Neuron (in vitro differentiated cells): Measurements from ENCODE around the gene ALDOA.

Experiments
- H2AFZ ChIP-seq: one replicate; pipeline ENCODE4 v1.6.1; 2013; ENCODE audit warnings: low read depth, mild to moderate bottlenecking, inconsistent platforms, low read length, moderate library complexity
- H3K27me3 ChIP-seq: one replicate; pipeline ENCODE4 v1.6.1; 2013; ENCODE audit warnings: low read length; ENCODE audit not compliant: insufficient read depth
- H3K36me3 ChIP-seq: one replicate; pipeline ENCODE4 v1.6.1; 2013; ENCODE audit warnings: low read length; ENCODE audit not compliant: insufficient read depth
- H3K4me1 ChIP-seq: one replicate; pipeline ENCODE4 v1.6.1; 2013; ENCODE audit warnings: low read length; ENCODE audit not compliant: insufficient read depth
- H3K4me3 ChIP-seq: 2 replicates; pipeline ENCODE4 v1.5.1; 2013; ENCODE audit warnings: mild to moderate bottlenecking, low read length, moderate library complexity
- H3K9me3 ChIP-seq: one replicate; pipeline ENCODE4 v1.6.1; 2013; ENCODE audit warnings: low read length

Gene ALDOA

DNA sequence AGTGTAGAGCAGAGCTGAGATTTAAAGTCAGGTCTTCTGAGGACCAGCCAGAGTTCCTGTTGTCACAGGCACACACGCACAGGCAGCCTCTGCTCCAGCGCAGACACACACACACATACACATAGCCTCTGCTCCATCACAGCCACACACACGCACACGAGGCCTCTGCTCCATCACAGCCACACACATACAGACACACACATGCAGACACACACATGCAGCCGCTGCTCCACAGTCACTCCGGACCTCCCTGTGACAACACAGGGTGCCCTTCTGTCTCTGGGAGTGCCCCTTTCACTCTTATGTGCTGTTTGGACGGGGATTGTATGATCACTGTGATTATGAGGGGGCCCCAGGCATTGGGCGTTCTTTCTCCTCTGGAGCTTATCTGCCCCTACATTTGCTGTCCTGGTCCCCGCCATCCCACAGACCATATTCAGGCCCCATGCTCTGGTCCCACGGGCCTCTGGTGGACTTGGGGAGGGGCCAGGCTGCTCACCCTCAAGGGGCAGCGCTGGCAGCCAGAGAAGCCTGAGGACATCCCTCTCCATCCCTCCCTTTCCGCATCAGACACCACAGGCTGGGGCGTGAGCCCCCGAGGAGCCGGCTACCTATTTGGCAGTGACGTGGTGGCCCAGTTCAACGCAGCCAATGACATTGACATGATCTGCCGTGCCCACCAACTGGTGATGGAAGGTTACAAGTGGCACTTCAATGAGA, 18.7 kb downstream of the ALDOA start:
- Histone ChIP-seq H3K9me3 (no peaks in the 10 kb centered on the region), H2AFZ (no peak overlapping the region), H3K36me3 (peaks cover 60% of the 10 kb centered on the region), H3K27me3 (no peaks in the 10 kb centered on the region), H3K4me1 (no peaks in the 10 kb centered on the region), H3K4me3 (no peak overlapping the region)

- no peak overlapping the region for H2AFZ ChIP-seq
- H3K9me3 ChIP-seq = no peaks in the 10 kb centered on the region
- H3K36me3 ChIP-seq = peaks cover 55% of the 10 kb centered on the region
- H3K4me1 ChIP-seq = no peaks in the 10 kb centered on the region
- H3K27me3 ChIP-seq = no peaks in the 10 kb centered on the region
- H3K4me3 ChIP-seq = no peak overlapping the region
Measured at GRCh38 chr16:30084816-30085159, 19.2 kb downstream of the ALDOA start.

DNA sequence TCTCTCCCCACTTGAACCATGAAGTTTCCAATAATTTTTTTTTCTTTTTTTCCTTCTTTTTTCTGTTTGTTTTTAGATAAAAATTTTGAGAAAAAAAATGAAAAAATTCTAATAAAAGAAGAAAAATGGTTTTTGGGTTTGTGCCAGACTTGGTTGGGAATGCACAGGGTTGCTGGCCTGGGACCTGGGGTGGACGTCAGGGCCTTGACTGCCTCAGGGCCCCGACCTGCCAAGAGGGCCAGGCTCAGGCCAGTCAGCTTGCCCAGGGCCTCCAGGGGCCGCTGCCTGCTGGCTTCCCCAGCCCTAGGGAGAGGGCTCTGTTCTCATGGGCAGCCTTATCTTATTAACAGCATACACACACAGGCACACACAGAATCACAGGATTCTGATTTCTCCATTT, 19.7 kb downstream of the ALDOA start:
- Histone ChIP-seq H3K36me3 (peaks cover 52% of the 10 kb centered on the region), H3K9me3 (no peaks in the 10 kb centered on the region), H3K27me3 (no peaks in the 10 kb centered on the region), H2AFZ (no peak overlapping the region), H3K4me3 (no peak overlapping the region), H3K4me1 (no peaks in the 10 kb centered on the region)

GRCh38 chr16:30085820-30086219, 20.3 kb downstream of the ALDOA start:
- no peak overlapping the region for H2AFZ ChIP-seq
- H3K9me3 ChIP-seq = no peaks in the 10 kb centered on the region
- no peak overlapping the region for H3K4me3 ChIP-seq
- no peaks in the 10 kb centered on the region for H3K4me1 ChIP-seq
- no peaks in the 10 kb centered on the region for H3K27me3 ChIP-seq
- H3K36me3 ChIP-seq = peaks cover 51% of the 10 kb centered on the region

DNA sequence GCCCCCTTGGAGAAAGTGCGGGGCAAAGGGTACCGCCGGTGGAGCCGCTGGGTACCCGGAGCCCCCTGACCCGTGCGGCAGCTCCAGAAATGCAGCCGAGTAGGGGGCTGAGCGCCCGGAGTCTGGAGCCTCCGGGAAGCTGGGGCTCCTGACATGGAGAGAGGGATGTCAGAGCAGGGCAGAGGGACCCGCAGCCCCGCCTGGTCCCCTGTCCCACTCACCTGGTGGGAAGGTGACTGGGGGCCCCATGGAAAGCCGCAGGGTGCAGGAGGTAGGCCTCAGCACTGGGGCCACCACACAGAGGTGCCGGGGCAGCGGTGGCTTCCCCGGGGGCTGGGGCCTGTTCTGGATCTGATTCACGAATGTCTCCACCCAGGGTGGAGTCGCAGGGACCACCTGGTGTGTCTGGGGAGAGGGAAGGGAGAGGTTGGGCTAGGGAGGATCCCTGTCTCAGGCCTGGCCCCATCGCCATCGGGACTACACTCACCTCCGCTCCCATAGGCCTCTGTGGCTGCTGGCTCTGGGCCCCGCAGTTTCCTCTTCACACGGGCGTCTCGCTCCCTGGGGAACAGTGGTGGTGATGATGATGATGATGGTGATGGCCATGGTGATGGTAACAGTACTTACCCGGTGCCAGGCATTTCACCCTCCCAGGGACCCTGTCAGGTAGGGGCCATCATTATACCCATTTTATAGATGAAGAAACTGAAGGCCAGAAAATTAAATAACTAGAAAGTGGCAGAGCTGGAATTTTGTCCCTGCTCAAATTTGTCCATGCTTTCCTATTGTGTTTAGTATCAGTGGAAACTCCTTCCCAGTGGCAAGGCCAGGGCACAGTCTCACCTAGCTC, 21.0 kb downstream of the ALDOA start:
- Histone ChIP-seq H3K4me3 (no peak overlapping the region), H3K36me3 (peaks cover 45% of the 10 kb centered on the region), H2AFZ (no peak overlapping the region), H3K27me3 (no peaks in the 10 kb centered on the region), H3K4me1 (no peaks in the 10 kb centered on the region), H3K9me3 (no peaks in the 10 kb centered on the region)

DNA sequence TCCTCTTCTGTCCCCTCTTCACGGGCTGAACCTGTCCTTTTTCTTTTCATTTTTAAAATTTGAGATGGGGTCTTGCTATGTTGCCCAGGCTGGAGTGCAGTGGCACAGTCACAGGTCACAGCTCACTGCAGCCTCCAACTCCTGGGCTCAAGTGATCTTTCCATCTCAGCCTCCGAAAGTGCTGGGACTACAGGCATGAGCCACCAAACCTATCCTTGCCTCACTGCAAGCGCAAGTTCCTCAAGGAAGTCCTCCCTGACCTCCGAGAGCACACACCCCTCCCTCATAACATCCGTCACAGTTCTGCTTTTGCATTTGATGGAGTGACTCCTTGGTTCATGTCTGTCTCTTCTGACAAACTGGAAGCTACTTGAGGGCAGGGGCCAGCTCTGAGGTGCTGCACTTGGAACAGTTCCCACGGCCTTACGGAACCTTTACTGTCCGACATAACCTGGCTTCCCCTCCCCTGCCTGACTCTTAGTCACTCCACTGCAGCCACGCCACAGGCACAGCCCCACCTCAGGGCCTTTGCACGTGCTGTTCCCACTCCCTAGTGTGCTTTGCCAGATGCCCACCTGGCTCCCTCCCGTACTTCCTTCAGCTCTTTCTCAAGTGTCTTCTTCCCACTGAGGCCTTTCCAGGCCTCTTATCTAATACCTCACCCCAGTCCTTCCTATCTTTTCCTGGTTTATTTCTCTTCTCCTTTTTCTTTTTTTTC, 21.8 kb downstream of the ALDOA start:
- Histone ChIP-seq H3K4me3 (no peak overlapping the region), H3K9me3 (no peaks in the 10 kb centered on the region), H2AFZ (no peak overlapping the region), H3K27me3 (no peaks in the 10 kb centered on the region), H3K4me1 (peaks cover 4% of the 10 kb centered on the region), H3K36me3 (peaks cover 40% of the 10 kb centered on the region)

- peaks cover 30% of the 10 kb centered on the region for H3K36me3 ChIP-seq
- H2AFZ ChIP-seq = no peak overlapping the region
- no peaks in the 10 kb centered on the region for H3K27me3 ChIP-seq
- H3K4me1 ChIP-seq = peaks cover 9% of the 10 kb centered on the region
- H3K4me3 ChIP-seq = no peak overlapping the region
- no peaks in the 10 kb centered on the region for H3K9me3 ChIP-seq
Measured at GRCh38 chr16:30088237-30088831, 22.8 kb downstream of the ALDOA start.

- H3K27me3 ChIP-seq = no peaks in the 10 kb centered on the region
- H3K4me3 ChIP-seq = no peak overlapping the region
Measured at GRCh38 chr16:30088832-30089624, 23.5 kb downstream of the ALDOA start.

DNA sequence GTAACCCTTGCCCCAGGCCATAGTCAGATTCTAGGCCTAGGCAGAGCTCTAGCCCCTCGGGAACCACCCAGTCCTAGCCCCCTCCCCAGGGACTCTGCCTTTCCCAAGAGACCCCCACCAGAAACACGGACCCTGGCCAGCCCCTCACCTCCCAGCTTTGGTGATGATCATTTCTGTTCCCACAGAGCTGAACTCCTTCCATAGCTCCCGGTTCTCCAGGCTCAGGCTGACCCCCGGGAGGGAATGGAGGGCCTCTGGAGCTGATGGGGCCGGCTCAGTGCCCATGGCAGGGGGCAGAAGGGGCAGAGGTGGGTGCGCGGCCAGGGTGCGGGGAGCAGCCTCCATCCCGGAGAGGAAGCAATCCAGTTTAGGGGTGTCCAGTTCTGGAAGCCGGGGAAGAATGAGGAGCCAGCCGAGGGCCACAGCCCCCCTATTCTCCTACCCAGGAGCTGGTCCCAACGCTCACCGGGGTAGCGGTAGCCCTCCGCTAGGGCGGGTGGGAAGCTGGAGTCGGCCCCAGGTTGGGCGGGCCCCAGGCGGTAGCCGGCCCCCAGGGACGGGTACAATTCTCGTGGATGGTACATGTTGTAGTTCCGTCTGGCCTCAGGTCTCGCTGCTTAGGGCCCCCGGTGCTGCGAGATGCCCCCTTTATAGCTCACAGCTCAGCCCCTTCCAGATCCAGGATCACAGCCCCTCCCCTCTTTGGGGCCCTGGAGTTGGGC, 25.2 kb downstream of the ALDOA start:
- H2AFZ ChIP-seq = peak overlapping the region; percentile 40
- peaks cover 17% of the 10 kb centered on the region for H3K4me1 ChIP-seq
- no peaks in the 10 kb centered on the region for H3K27me3 ChIP-seq
- no peak overlapping the region for H3K4me3 ChIP-seq
- peaks cover 7% of the 10 kb centered on the region for H3K36me3 ChIP-seq
- no peaks in the 10 kb centered on the region for H3K9me3 ChIP-seq

More at GRCh38 chr16:30088832-30089624, 23.5 kb downstream of the ALDOA start:
- Histone ChIP-seq H3K4me1 (peaks cover 9% of the 10 kb centered on the region), H3K9me3 (no peaks in the 10 kb centered on the region), H3K36me3 (peaks cover 23% of the 10 kb centered on the region), H2AFZ (no peak overlapping the region)

GRCh38 chr16:30091474-30092372, 26.2 kb downstream of the ALDOA start, which contains the start of gene TBX6:
Gene TBX6, minus strand, starts transcription at chr16:30091924. Its CDS starts 731 bp downstream, at chr16:30091193.
- no peaks in the 10 kb centered on the region for H3K27me3 ChIP-seq
- peaks cover 2% of the 10 kb centered on the region for H3K36me3 ChIP-seq
- peak within 1 kb of the TSS; percentile 49 for H3K4me3 ChIP-seq
- peak within 1 kb of the TSS; percentile 87 for H2AFZ ChIP-seq
- H3K4me1 ChIP-seq = peaks cover 17% of the 10 kb centered on the region
- H3K9me3 ChIP-seq = peaks cover 2% of the 10 kb centered on the region

DNA sequence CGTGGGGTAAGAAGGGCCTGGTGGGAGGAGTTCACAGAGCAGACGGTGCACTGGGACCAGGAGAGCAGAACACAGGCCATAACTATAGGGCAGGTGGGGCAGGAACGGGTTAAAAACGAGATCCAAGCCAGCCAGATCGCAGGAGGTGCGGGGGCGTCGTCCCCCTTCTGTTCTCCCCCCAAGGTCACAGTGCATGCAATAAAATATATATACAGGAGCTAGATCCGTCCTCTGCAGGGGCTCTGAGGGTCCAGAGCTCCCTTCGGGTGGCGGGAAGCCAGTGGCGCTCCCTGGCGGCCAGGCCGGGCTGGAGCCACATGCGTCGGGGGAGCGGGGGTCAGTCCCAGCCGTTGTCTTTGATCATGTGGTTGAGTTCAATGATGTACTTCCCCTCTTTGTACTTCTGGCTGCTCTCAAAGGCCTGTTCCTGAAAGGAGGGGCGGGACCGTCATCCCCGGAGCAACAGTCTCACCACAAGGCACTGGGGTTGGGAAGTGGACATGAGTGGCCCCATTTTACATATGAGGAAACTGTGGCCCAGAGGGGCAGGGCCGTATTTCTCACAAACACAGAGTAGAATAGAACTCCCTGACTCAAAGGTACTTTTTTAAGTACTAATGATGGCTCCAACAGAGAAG, 26.9 kb downstream of the ALDOA start:
- peak overlapping the region; percentile 49 for H3K4me3 ChIP-seq
- peak overlapping the region; percentile 87 for H2AFZ ChIP-seq
- no peaks in the 10 kb centered on the region for H3K27me3 ChIP-seq
- H3K4me1 ChIP-seq = peaks cover 17% of the 10 kb centered on the region
- no peaks in the 10 kb centered on the region for H3K36me3 ChIP-seq
- H3K9me3 ChIP-seq = peaks cover 7% of the 10 kb centered on the region
